ENCODE data around the gene TMEM141.

- TF ChIP-seq CTCF (IDR thresholded peaks at IDR 0.05) (no peak), POLR2A (IDR thresholded peaks at IDR 0.05) (no peak)
These were observed 13.5 kb downstream of the TMEM141 start for GRCh38 chr9:136804509-136805206.
